Measurements from ENCODE around the gene GATA5. TPM values are rescaled to one million over a fixed set of nuclear protein-coding genes. Genes with fewer than 3 reads are reported as not detected.

GATA5 gene
- total RNA-seq, 4 donors from 2014 or later = 0.26 to 17.8 (median 3.5) TPM; not detected in 1

GRCh38 chr20:62508641-62509051, 32.9 kb upstream of the GATA5 start:
- no peak overlapping the region for H3K4me3 ChIP-seq
- H3K27ac ChIP-seq = no peak overlapping the region
- no peak for TF ChIP-seq POLR2A (IDR thresholded peaks at IDR 0.05)
- TF ChIP-seq, protein P1, sequence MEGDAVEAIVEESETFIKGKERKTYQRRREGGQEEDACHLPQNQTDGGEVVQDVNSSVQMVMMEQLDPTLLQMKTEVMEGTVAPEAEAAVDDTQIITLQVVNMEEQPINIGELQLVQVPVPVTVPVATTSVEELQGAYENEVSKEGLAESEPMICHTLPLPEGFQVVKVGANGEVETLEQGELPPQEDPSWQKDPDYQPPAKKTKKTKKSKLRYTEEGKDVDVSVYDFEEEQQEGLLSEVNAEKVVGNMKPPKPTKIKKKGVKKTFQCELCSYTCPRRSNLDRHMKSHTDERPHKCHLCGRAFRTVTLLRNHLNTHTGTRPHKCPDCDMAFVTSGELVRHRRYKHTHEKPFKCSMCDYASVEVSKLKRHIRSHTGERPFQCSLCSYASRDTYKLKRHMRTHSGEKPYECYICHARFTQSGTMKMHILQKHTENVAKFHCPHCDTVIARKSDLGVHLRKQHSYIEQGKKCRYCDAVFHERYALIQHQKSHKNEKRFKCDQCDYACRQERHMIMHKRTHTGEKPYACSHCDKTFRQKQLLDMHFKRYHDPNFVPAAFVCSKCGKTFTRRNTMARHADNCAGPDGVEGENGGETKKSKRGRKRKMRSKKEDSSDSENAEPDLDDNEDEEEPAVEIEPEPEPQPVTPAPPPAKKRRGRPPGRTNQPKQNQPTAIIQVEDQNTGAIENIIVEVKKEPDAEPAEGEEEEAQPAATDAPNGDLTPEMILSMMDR (IDR thresholded peaks at IDR 0.05) = no peak
- no peaks in the 10 kb centered on the region for H3K4me1 ChIP-seq
- no peaks in the 10 kb centered on the region for H3K27me3 ChIP-seq
- no peak for DNase-seq
- intact Hi-C loops (cut with DNase I; ENCODE audit: low total_unique reads) = loop anchor here (10.0 kb wide), 2 partner anchors 106 to 276 kb away; no protein-coding TSS in a partner anchor
- no peaks in the 10 kb centered on the region for H3K36me3 ChIP-seq
- no peaks in the 10 kb centered on the region for H3K9me3 ChIP-seq

- Histone ChIP-seq H3K9me3 (no peaks in the 10 kb centered on the region), H3K4me1 (no peaks in the 10 kb centered on the region), H3K27me3 (no peaks in the 10 kb centered on the region), H3K36me3 (no peaks in the 10 kb centered on the region), H3K4me3 (no peak overlapping the region), H3K27ac (no peak overlapping the region)
- intact Hi-C loops (cut with DNase I; ENCODE audit: low total_unique reads) = loop anchor here (10.0 kb wide), 2 partner anchors 107 to 277 kb away; no protein-coding TSS in a partner anchor
- TF ChIP-seq POLR2A (IDR thresholded peaks at IDR 0.05) = no peak
- TF ChIP-seq, protein P1 (IDR thresholded peaks at IDR 0.05) = no peak
- DNase-seq = no peak
These were observed 32.3 kb upstream of the GATA5 start for GRCh38 chr20:62507991-62508640.

GRCh38 chr20:62507323-62507722, 31.5 kb upstream of the GATA5 start:
- Histone ChIP-seq H3K4me3 (no peak overlapping the region), H3K4me1 (no peaks in the 10 kb centered on the region), H3K27ac (no peak overlapping the region), H3K36me3 (no peaks in the 10 kb centered on the region), H3K9me3 (no peaks in the 10 kb centered on the region), H3K27me3 (no peaks in the 10 kb centered on the region)
- intact Hi-C loops (cut with DNase I; ENCODE audit: low total_unique reads) = loop anchor here (10.0 kb wide), 2 partner anchors 107 to 277 kb away; no protein-coding TSS in a partner anchor
- no peak for TF ChIP-seq POLR2A (IDR thresholded peaks at IDR 0.05)
- TF ChIP-seq, protein P1 (IDR thresholded peaks at IDR 0.05) = no peak
- DNase-seq = no peak

DNA sequence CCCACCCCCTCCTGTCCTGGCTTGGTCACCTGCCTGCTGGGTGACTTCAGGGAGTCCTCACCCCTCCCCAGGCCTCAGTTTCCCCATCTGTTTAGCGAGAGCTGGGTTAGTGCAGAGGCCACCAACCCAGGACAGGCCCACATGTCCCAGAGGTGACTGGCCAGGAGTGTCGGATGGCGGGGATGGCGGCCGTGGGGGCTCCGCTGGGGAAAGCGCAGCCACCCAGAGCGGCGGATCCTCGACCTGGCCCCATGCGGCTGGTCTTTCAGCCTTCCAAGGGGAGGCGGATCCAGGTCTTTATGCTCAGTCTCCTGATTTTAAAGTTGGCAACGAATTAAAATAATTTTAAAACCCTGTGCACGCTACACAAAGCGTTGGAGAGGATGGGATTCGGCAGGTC, 31.0 kb upstream of the GATA5 start:
- intact Hi-C loops (cut with DNase I; ENCODE audit: low total_unique reads) = loop anchor here (10.0 kb wide), 2 partner anchors 108 to 278 kb away; no protein-coding TSS in a partner anchor
- TF ChIP-seq, protein P1 (IDR thresholded peaks at IDR 0.05) = no peak
- no peak for TF ChIP-seq POLR2A (IDR thresholded peaks at IDR 0.05)

DNA sequence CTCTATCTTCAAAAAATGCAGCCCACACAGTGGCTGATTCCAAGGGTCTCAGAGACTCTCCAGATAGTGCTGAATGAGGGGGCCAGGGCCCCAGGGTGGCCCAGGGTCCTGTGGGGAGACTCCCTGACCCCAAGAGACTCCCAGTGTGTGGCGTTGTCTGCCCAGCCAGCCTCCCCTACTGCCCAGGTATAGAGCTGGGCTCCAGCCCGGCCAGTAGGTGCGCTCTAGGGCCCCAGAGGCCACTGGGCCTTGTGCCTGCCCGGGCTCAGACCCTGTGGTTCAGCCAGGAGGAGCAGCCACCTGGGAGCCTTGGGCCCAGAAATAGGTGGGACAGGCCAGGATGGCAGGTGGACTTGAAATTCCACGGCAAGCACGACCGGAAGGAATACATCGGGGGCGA, 30.3 kb upstream of the GATA5 start:
- H3K9me3 ChIP-seq = no peaks in the 10 kb centered on the region
- intact Hi-C loops (cut with DNase I; ENCODE audit: low total_unique reads) = loop anchor here (10.0 kb wide), 2 partner anchors 109 to 279 kb away; no protein-coding TSS in a partner anchor
- H3K36me3 ChIP-seq = no peaks in the 10 kb centered on the region
- no peaks in the 10 kb centered on the region for H3K27me3 ChIP-seq
- H3K4me3 ChIP-seq = no peak overlapping the region
- H3K4me1 ChIP-seq = no peaks in the 10 kb centered on the region
- TF ChIP-seq, protein P1 (IDR thresholded peaks at IDR 0.05) = no peak
- TF ChIP-seq POLR2A (IDR thresholded peaks at IDR 0.05) = no peak
- no peak overlapping the region for H3K27ac ChIP-seq
- no peak for DNase-seq

More for the DNA sequence above, 31.0 kb upstream of the GATA5 start:
- Histone ChIP-seq H3K4me1 (no peaks in the 10 kb centered on the region), H3K36me3 (no peaks in the 10 kb centered on the region), H3K4me3 (no peak overlapping the region), H3K27me3 (no peaks in the 10 kb centered on the region), H3K9me3 (no peaks in the 10 kb centered on the region), H3K27ac (no peak overlapping the region)
- DNase-seq = no peak

All from uterus (tissue), 4 donors.